Gastrocnemius medialis (tissue), 4 donors: ENCODE measurements around the gene PFKFB3.

ENCODE experiments used
- POLR2A ChIP-seq, 2 donors: fragments of 450-650 bp; IDR thresholded peaks; one replicate each; pipeline ENCODE4 v1.6.1; 2017; ENCODE audit warnings: antibody characterized with exemption in 2 of 2, mild to moderate bottlenecking in 2 of 2, moderate library complexity in 2 of 2
- TF ChIP-seq, protein P1 (sequence below), 5 experiments: fragments of 450-650 bp in 3 of 5; fragments of 200-600 bp in 2 of 5; sonication (generic) in 2 of 5; IDR thresholded peaks in 4 of 5; conservative IDR thresholded peaks in 1 of 5; 1 replicate in 4 of 5; 2 replicates in 1 of 5; pipeline ENCODE4 v1.5.1; 2016 to 2019; ENCODE audit warnings: antibody characterized with exemption in 5 of 5, mild to moderate bottlenecking in 3 of 5, moderate library complexity in 3 of 5

DNA sequence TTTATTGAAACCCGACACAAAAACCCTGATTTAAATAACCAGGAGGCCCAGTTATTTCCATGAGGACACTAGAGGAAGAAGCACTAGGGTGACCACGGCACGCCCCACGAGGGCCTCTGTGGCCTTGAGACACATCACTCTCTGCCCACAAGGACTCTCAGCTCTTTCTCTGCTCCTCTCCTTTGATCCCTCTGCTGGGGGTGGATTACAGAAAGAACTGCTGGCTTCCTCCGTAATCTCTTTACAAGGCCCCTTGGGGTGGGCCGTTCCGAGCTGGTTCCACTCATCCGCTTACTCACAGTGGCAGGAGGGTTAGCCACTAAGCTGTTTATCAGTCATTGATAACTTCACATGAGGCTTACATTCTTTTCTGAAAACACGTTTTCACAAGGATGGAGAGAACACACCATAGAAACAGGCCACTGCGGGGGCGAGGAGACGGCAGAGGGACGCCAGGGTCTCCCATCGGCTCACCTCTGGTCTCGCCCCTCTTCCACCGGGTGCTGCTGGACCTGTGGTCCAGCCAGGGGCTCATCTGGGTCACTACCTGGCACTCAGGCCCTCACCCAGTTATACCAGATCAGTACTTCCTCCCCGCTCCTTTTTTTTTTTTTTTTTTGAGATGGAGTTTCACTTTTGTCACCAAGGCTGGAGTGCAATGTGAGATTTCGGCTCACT, 17.6 kb upstream of the PFKFB3 start:
- no peak for TF ChIP-seq POLR2A (IDR thresholded peaks at IDR 0.05)
- TF ChIP-seq, protein P1, sequence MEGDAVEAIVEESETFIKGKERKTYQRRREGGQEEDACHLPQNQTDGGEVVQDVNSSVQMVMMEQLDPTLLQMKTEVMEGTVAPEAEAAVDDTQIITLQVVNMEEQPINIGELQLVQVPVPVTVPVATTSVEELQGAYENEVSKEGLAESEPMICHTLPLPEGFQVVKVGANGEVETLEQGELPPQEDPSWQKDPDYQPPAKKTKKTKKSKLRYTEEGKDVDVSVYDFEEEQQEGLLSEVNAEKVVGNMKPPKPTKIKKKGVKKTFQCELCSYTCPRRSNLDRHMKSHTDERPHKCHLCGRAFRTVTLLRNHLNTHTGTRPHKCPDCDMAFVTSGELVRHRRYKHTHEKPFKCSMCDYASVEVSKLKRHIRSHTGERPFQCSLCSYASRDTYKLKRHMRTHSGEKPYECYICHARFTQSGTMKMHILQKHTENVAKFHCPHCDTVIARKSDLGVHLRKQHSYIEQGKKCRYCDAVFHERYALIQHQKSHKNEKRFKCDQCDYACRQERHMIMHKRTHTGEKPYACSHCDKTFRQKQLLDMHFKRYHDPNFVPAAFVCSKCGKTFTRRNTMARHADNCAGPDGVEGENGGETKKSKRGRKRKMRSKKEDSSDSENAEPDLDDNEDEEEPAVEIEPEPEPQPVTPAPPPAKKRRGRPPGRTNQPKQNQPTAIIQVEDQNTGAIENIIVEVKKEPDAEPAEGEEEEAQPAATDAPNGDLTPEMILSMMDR (IDR thresholded peaks at IDR 0.05 in 4 of 5, conservative IDR thresholded peaks at IDR 0.05 in 1 of 5): no peak
